GM23338 (cell line): ENCODE results near the gene BOD1. TPM values are rescaled to one million over a fixed set of nuclear protein-coding genes. Genes with fewer than 3 reads are reported as not detected.

Experiments used
- ATAC-seq: fragments of 200-7000 bp; cut with Tn5 transposase; 3 replicates; pipeline ENCODE4 v1.9.1; 2020
- DNase-seq: peaks from one replicate; pipeline ENCODE4 v3.0.0-alpha.2; 2015; ENCODE audit warnings: low spot score
- H2AFZ ChIP-seq: fragments of 200-600 bp; sonication (generic); 2 replicates; pipeline ENCODE4 v1.8.0; 2016; ENCODE audit warnings: antibody characterized with exemption, mild to moderate bottlenecking, moderate library complexity
- H3F3A ChIP-seq: fragments of 200-600 bp; sonication (generic); replicated peaks from 2 replicates; pipeline ENCODE4 v1.8.0; 2017; ENCODE audit warnings: antibody characterized with exemption, mixed run types, low read depth
- H3K27ac ChIP-seq: fragments of 200-600 bp; sonication (generic); 2 replicates; pipeline ENCODE4 v1.6.1; 2016; ENCODE audit warnings: low read depth
- H3K27me3 ChIP-seq: fragments of 200-600 bp; sonication (generic); 2 replicates; pipeline ENCODE4 v1.8.0; 2016; ENCODE audit warnings: mild to moderate bottlenecking, mixed run types, moderate library complexity; ENCODE audit not compliant: insufficient read depth
- H3K36me3 ChIP-seq: fragments of 200-600 bp; sonication (generic); 2 replicates; pipeline ENCODE4 v1.8.0; 2016; ENCODE audit warnings: mild to moderate bottlenecking; ENCODE audit not compliant: insufficient read depth
- H3K4me1 ChIP-seq: fragments of 200-600 bp; sonication (generic); 2 replicates; pipeline ENCODE4 v1.8.0; 2016; ENCODE audit warnings: mild to moderate bottlenecking, moderate library complexity; ENCODE audit not compliant: insufficient read depth
- H3K4me2 ChIP-seq: fragments of 200-600 bp; sonication (generic); 2 replicates; pipeline ENCODE4 v1.7.1; 2017; ENCODE audit warnings: mixed run types
- H3K4me3 ChIP-seq: fragments of 200-600 bp; sonication (generic); 2 replicates; pipeline ENCODE4 v1.6.1; 2016; ENCODE audit warnings: mixed run types
- H3K79me2 ChIP-seq: fragments of 200-600 bp; sonication (generic); replicated peaks from 2 replicates; pipeline ENCODE4 v1.8.0; 2017; ENCODE audit warnings: mild to moderate bottlenecking; ENCODE audit not compliant: insufficient read depth
- H3K9me2 ChIP-seq: fragments of 200-600 bp; sonication (generic); 2 replicates; pipeline ENCODE4 v1.8.0; 2017; ENCODE audit not compliant: insufficient read depth
- H4K20me1 ChIP-seq: fragments of 200-600 bp; sonication (generic); replicated peaks from 2 replicates; pipeline ENCODE4 v1.8.0; 2017; ENCODE audit warnings: mild to moderate bottlenecking; ENCODE audit not compliant: insufficient read depth
- H3K27ac Mint-ChIP-seq: 2 replicates; pipeline ENCODE4 v1.8.0; 2020; ENCODE audit warnings: inconsistent platforms, mild to moderate bottlenecking, moderate library complexity, mixed read lengths
- H3K27me3 Mint-ChIP-seq: 3 replicates; pipeline ENCODE4 v1.8.0; 2022; ENCODE audit warnings: low read depth, mild to moderate bottlenecking, moderate library complexity, mixed read lengths, inconsistent platforms; ENCODE audit not compliant: insufficient read depth, poor library complexity
- H3K36me3 Mint-ChIP-seq: 3 replicates; pipeline ENCODE4 v1.8.0; 2021; ENCODE audit warnings: low read depth, mild to moderate bottlenecking, inconsistent platforms, moderate library complexity, mixed read lengths
- H3K4me1 Mint-ChIP-seq: 3 replicates; pipeline ENCODE4 v1.8.0; 2020; ENCODE audit warnings: mild to moderate bottlenecking, inconsistent platforms, mixed read lengths
- H3K4me3 Mint-ChIP-seq: 3 replicates; pipeline ENCODE4 v1.8.0; 2021; ENCODE audit warnings: moderate library complexity, mild to moderate bottlenecking, inconsistent platforms, mixed read lengths
- H3K9me3 Mint-ChIP-seq: 3 replicates; pipeline ENCODE4 v1.8.0; 2020; ENCODE audit warnings: moderate library complexity, mild to moderate bottlenecking, inconsistent platforms, mixed read lengths
- CREB1 ChIP-seq: fragments of 250-450 bp; sonication (Bioruptor Pico); IDR thresholded peaks from 2 replicates; pipeline ENCODE4 v1.5.0; 2020; ENCODE audit warnings: low read depth, mild to moderate bottlenecking, moderate library complexity
- ETS1 ChIP-seq: IDR thresholded peaks from 2 replicates; pipeline ENCODE4 v1.6.1; 2016; ENCODE audit warnings: antibody characterized with exemption
- EZH2 ChIP-seq: fragments of 200-600 bp; sonication (generic); IDR thresholded peaks from one replicate; pipeline ENCODE4 v1.8.0; 2017; ENCODE audit warnings: antibody characterized with exemption, mild to moderate bottlenecking, low read depth; ENCODE audit not compliant: unreplicated experiment
- EZH2phosphoT487 ChIP-seq: fragments of 200-600 bp; sonication (generic); IDR thresholded peaks from one replicate; pipeline ENCODE4 v1.8.1; 2018; ENCODE audit warnings: antibody characterized with exemption; ENCODE audit not compliant: unreplicated experiment
- JUNB ChIP-seq: IDR thresholded peaks from one replicate; pipeline ENCODE4 v1.6.1; 2016; ENCODE audit warnings: antibody characterized with exemption; ENCODE audit not compliant: unreplicated experiment
- NANOG ChIP-seq: IDR thresholded peaks from 2 replicates; pipeline ENCODE4 v1.6.1; 2016; ENCODE audit warnings: antibody characterized with exemption, borderline replicate concordance
- POLR2AphosphoS5 ChIP-seq: IDR thresholded peaks from 2 replicates; pipeline ENCODE4 v1.6.1; 2016; ENCODE audit warnings: antibody characterized with exemption, low read depth
- REST ChIP-seq: IDR thresholded peaks from one replicate; pipeline ENCODE4 v1.6.1; 2018; ENCODE audit warnings: antibody characterized with exemption; ENCODE audit not compliant: unreplicated experiment
- STAT1 ChIP-seq: IDR thresholded peaks from one replicate; pipeline ENCODE4 v1.6.1; 2016; ENCODE audit warnings: antibody characterized with exemption; ENCODE audit not compliant: unreplicated experiment
- ZNF114 ChIP-seq: fragments of 250-450 bp; sonication (Bioruptor Pico); IDR thresholded peaks from 2 replicates; pipeline ENCODE4 v1.5.0; 2020; ENCODE audit warnings: mild to moderate bottlenecking, moderate library complexity
- ZNF331 ChIP-seq: fragments of 250-450 bp; sonication (Bioruptor Pico); IDR thresholded peaks from 2 replicates; pipeline ENCODE4 v1.5.0; 2020; ENCODE audit warnings: low read depth, mild to moderate bottlenecking, moderate library complexity
- polyA plus RNA-seq: library from polyadenylated mRNA; unstranded; fragments of >200 nt; fragmentation: Nextera tagmentation; extraction: Ambion mirVana; gene quantifications from 2 replicates; pipeline ENCODE4 v1.2.1, GENCODE V29; 2016
- total RNA-seq: library from RNA; depleted of rRNA; stranded (reverse); fragments of >200 nt; shearing (Covaris generic); gene quantifications from 2 replicates; pipeline ENCODE4 v1.2.3, GENCODE V29; 2014
- TF ChIP-seq, protein P1 (sequence below), 2 experiments: fragments of 200-600 bp in 1 of 2; sonication (generic) in 1 of 2; conservative IDR thresholded peaks; 2 replicates each; pipeline versions ENCODE4 v1.5.1 to v1.6.1; 2016 to 2017; ENCODE audit warnings: antibody characterized with exemption in 2 of 2, low read depth in 2 of 2, mild to moderate bottlenecking in 2 of 2, moderate library complexity in 1 of 2

Gene BOD1
- total and polyA plus RNA-seq, 2 experiments from 2014 or later: 94.7 to 141 TPM

GRCh38 chr5:173646692-173647091 lies 30.2 kb upstream of the BOD1 start:
- Histone ChIP-seq H3K79me2 (no peaks in the 10 kb centered on the region), H3K27me3 (no peaks in the 10 kb centered on the region), H3K4me3 (no peak overlapping the region), H3K4me2 (no peak overlapping the region), H3K9me2 (peaks cover 8% of the 10 kb centered on the region; the same call in 1 of the 2 replicates), H3K27ac (no peak overlapping the region), H3F3A (no peaks in the 10 kb centered on the region), H3K36me3 (no peaks in the 10 kb centered on the region), H2AFZ (peak overlapping the region; percentile 72; the same call in 1 of the 2 replicates), H3K4me1 (peaks cover 28% of the 10 kb centered on the region), H4K20me1 (no peaks in the 10 kb centered on the region)
- TF ChIP-seq EZH2phosphoT487 (no peak), POLR2AphosphoS5 (no peak), NANOG (no peak), ZNF114 (CRISPR knock-in tag) (no peak), ZNF331 (no peak), EZH2 (no peak), REST (no peak)
- TF ChIP-seq, protein P1, sequence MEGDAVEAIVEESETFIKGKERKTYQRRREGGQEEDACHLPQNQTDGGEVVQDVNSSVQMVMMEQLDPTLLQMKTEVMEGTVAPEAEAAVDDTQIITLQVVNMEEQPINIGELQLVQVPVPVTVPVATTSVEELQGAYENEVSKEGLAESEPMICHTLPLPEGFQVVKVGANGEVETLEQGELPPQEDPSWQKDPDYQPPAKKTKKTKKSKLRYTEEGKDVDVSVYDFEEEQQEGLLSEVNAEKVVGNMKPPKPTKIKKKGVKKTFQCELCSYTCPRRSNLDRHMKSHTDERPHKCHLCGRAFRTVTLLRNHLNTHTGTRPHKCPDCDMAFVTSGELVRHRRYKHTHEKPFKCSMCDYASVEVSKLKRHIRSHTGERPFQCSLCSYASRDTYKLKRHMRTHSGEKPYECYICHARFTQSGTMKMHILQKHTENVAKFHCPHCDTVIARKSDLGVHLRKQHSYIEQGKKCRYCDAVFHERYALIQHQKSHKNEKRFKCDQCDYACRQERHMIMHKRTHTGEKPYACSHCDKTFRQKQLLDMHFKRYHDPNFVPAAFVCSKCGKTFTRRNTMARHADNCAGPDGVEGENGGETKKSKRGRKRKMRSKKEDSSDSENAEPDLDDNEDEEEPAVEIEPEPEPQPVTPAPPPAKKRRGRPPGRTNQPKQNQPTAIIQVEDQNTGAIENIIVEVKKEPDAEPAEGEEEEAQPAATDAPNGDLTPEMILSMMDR (conservative IDR thresholded peaks at IDR 0.05; ENCODE audit: low read depth in 2 of 2): no peak
- Mint-ChIP-seq H3K9me3 (peaks cover under 1% of the 10 kb centered on the region; the same call in 2 of the 3 replicates), H3K4me1 (peaks cover 37% of the 10 kb centered on the region), H3K27me3 (peaks cover 12% of the 10 kb centered on the region), H3K27ac (no peak overlapping the region), H3K4me3 (no peak overlapping the region), H3K36me3 (peaks cover under 1% of the 10 kb centered on the region; the same call in 1 of the 3 replicates)
- ATAC-seq (no peak), DNase-seq (no peak)

- Histone ChIP-seq H3K4me3 (no peak overlapping the region), H3K27me3 (no peaks in the 10 kb centered on the region), H3F3A (no peaks in the 10 kb centered on the region), H2AFZ (peak overlapping the region; percentile 52; the same call in 1 of the 2 replicates), H3K27ac (no peak overlapping the region), H3K4me1 (peaks cover 35% of the 10 kb centered on the region), H3K79me2 (no peaks in the 10 kb centered on the region), H3K4me2 (no peak overlapping the region), H3K9me2 (peaks cover 8% of the 10 kb centered on the region; the same call in 1 of the 2 replicates), H3K36me3 (no peaks in the 10 kb centered on the region), H4K20me1 (no peaks in the 10 kb centered on the region)
- DNase-seq (no peak), ATAC-seq (no peak)
- H3K4me1 Mint-ChIP-seq: peaks cover 44% of the 10 kb centered on the region
- no peaks in the 10 kb centered on the region; the same call in 2 of the 3 replicates for H3K9me3 Mint-ChIP-seq
- no peaks in the 10 kb centered on the region for H3K36me3 Mint-ChIP-seq
- no peak overlapping the region for H3K4me3 Mint-ChIP-seq
- peaks cover 12% of the 10 kb centered on the region for H3K27me3 Mint-ChIP-seq
- peak overlapping the region; percentile 34; the same call in 1 of the 2 replicates for H3K27ac Mint-ChIP-seq
- TF ChIP-seq ETS1 (no peak), JUNB (no peak), CREB1 (CRISPR knock-in tag) (no peak), POLR2AphosphoS5 (no peak), EZH2phosphoT487 (no peak), EZH2 (no peak), ZNF114 (CRISPR knock-in tag) (no peak), STAT1 (no peak)
- TF ChIP-seq, protein P1 (conservative IDR thresholded peaks at IDR 0.05; ENCODE audit: low read depth in 2 of 2): no peak
Observed at GRCh38 chr5:173645890-173646574, 29.6 kb upstream of the BOD1 start.
